Measurements from ENCODE around the gene KRT7. TPM values are rescaled to one million over a fixed set of nuclear protein-coding genes. Genes with fewer than 3 reads are reported as not detected.

KRT7 gene
- total RNA-seq, 2 donors from 2014 or later, result 24.1 to 105 TPM

DNA sequence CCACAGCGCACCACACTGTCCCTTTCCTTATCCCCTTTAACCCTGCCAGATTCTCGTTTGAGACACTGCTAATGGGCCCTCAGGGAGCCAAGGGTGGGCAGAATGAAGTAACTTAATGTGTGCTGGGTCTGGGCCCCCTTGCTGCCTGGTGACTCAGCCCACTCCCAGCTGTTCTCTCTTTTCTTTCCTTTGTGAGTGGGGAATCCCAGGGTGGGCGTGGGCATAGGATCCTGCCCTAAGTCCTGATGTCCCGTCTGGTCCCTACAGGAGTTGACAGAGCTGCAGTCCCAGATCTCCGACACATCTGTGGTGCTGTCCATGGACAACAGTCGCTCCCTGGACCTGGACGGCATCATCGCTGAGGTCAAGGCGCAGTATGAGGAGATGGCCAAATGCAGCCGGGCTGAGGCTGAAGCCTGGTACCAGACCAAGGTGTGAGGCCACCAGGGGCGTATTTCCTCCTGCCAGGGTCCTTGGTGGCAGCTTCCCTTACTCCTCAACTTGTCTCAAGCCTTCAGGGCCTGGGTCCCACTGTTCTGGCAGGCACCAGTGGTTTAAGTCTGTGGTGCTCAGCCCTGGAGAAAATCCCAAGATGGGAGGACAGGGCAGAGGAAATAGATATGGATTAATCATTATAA is 8.3 kb downstream of the KRT7 start:
- DNase-seq (ENCODE audit: low spot score) (no peak), ATAC-seq (ENCODE audit: insufficient number of reproducible peaks, low FRiP score, low read depth) (no peak)
- Histone ChIP-seq H3K4me1 (ENCODE audit: control insufficient read depth in 1 of 2, low read depth in 2 of 2) (peaks cover 20 to 26% of the 10 kb centered on the region in 2 donors), H3K9me3 (no peaks in the 10 kb centered on the region), H3K27me3 (replicated peaks; ENCODE audit: insufficient read depth) (no peaks in the 10 kb centered on the region), H3K4me3 (no peak overlapping the region), H3K36me3 (no peaks in the 10 kb centered on the region), H3K27ac (no peak overlapping the region)
- TF ChIP-seq, protein P1, sequence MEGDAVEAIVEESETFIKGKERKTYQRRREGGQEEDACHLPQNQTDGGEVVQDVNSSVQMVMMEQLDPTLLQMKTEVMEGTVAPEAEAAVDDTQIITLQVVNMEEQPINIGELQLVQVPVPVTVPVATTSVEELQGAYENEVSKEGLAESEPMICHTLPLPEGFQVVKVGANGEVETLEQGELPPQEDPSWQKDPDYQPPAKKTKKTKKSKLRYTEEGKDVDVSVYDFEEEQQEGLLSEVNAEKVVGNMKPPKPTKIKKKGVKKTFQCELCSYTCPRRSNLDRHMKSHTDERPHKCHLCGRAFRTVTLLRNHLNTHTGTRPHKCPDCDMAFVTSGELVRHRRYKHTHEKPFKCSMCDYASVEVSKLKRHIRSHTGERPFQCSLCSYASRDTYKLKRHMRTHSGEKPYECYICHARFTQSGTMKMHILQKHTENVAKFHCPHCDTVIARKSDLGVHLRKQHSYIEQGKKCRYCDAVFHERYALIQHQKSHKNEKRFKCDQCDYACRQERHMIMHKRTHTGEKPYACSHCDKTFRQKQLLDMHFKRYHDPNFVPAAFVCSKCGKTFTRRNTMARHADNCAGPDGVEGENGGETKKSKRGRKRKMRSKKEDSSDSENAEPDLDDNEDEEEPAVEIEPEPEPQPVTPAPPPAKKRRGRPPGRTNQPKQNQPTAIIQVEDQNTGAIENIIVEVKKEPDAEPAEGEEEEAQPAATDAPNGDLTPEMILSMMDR (IDR thresholded peaks at IDR 0.05), result no peak

DNA sequence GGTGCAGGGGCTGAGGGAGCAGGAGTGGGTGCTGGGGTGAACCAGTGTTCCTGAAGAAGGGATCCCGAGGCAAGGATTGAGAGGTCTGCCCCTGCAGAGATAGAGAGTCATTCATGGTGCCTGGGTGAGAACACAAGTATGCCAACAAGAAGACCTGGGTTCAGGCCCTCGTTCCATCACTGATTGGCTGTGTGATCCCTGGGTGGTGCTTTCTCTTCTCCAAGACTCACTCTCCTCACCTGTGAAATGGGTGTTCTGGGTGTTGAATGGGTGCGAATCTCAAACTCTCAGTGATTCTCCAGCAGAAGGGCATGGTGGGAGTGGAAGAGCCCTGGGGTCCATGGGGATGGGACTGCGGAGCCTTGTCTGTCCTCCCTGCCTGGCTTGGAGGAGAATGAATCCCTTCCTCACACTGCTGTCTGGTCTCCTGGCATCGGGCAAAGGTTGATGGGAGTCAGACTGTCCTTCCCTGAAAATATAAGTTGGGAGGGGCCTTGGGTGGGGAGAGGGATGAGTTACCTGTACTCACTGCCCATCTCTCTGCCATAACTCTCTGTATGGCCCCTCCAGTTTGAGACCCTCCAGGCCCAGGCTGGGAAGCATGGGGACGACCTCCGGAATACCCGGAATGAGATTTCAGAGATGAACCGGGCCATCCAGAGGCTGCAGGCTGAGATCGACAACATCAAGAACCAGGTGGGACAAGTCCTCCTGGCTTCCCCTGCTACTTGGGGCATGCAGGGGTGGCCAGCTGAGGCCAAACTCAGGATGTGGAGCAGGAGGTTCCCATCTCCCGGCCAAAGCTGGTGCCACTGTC is 9.6 kb downstream of the KRT7 start:
- TF ChIP-seq, protein P1 (IDR thresholded peaks at IDR 0.05), result no peak
- no peaks in the 10 kb centered on the region for H3K9me3 ChIP-seq
- ATAC-seq (ENCODE audit: insufficient number of reproducible peaks, low FRiP score, low read depth), result no peak
- no peak overlapping the region for H3K4me3 ChIP-seq
- peaks cover 31 to 39% of the 10 kb centered on the region in 2 donors for H3K4me1 ChIP-seq (ENCODE audit: control insufficient read depth in 1 of 2, low read depth in 2 of 2)
- H3K27me3 ChIP-seq (replicated peaks; ENCODE audit: insufficient read depth), result no peaks in the 10 kb centered on the region
- DNase-seq (ENCODE audit: low spot score), result no peak
- peak overlapping the region in 1 of 2 donors; percentile 86 for H3K27ac ChIP-seq
- no peaks in the 10 kb centered on the region for H3K36me3 ChIP-seq

DNA sequence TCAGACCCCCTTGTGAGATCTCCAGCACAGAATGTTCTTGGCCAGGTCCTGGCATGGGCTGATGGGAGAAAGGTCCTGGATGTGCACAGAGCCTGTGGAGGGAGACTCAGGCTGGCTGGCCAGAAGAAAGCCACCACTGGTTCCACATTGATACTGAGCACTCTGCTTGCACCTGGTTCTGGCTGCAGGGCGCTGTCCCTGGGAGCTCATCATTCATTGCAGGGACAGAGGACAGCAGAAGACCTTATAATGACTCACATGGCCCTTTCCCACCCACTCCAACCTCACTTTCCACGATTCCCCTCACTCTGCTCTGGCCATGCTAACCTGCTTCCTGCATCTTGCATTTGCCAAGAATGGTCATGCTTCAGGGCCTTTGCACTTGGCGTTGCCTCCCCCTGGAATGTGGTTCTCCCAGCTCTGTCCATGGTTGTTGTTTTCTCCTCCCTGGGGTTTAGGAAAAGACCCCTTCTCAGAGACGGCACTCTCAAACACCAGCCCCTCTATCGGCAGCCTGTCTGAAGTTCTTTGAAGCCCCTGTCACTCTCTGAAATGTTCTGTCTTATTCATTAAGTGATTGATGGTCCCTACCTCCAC is 10.3 kb downstream of the KRT7 start:
- no peak for DNase-seq (ENCODE audit: low spot score)
- peak; percentile 16 for ATAC-seq (ENCODE audit: insufficient number of reproducible peaks, low FRiP score, low read depth)

DNA sequence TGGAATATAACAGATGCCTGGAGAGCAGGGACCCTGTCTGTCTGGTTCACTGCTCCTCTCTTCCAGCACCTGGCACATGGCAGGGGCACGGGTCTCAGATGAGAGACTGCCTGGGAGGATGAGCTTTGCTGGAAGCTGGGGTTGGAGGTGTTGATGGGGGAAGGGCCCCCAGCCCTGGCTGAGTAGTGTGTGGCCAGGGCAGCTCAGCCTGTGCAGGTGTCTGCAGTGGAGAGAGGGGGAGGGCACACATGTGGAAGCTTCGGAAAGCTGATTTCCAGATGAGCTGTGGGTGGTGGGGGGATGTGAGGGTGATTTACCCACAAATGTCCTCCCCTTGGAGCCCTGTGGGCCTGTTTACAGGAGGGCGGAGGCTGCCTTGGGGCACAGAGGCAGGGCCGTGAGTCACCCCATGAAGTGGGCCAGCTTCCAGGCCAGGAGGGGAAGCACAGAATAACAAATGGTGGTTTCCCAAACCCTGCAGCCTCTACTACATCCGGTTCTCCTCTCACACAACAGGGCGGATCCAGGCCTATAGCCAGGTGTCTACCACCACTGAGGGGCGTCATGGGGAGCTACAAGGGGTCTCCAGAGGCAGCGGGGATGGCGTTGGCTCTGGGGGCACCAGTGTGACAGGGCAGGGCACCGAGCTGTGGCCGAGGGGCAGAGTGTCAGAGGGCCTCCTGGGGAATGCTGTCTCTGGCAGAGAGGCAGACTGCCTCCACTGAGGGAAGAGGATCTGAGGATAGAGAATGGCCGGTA is 11.0 kb downstream of the KRT7 start:
- Histone ChIP-seq H3K4me1 (ENCODE audit: control insufficient read depth in 1 of 2, low read depth in 2 of 2) (peaks cover 44 to 53% of the 10 kb centered on the region in 2 donors), H3K36me3 (no peaks in the 10 kb centered on the region), H3K27me3 (replicated peaks; ENCODE audit: insufficient read depth) (no peaks in the 10 kb centered on the region), H3K9me3 (no peaks in the 10 kb centered on the region), H3K27ac (peak overlapping the region; percentile 80 to 86), H3K4me3 (peak overlapping the region; percentile 29)
- TF ChIP-seq, protein P1 (IDR thresholded peaks at IDR 0.05), result no peak
- DNase-seq (ENCODE audit: low spot score), result peak; percentile 75
- ATAC-seq (ENCODE audit: insufficient number of reproducible peaks, low FRiP score, low read depth), result peak; percentile 84

More for the DNA sequence above, 10.3 kb downstream of the KRT7 start:
- peaks cover 38 to 46% of the 10 kb centered on the region in 2 donors for H3K4me1 ChIP-seq (ENCODE audit: control insufficient read depth in 1 of 2, low read depth in 2 of 2)
- H3K9me3 ChIP-seq, result no peaks in the 10 kb centered on the region
- H3K4me3 ChIP-seq, result no peak overlapping the region
- TF ChIP-seq, protein P1 (IDR thresholded peaks at IDR 0.05), result no peak
- peak overlapping the region; percentile 80 to 86 for H3K27ac ChIP-seq
- H3K36me3 ChIP-seq, result no peaks in the 10 kb centered on the region
- no peaks in the 10 kb centered on the region for H3K27me3 ChIP-seq (replicated peaks; ENCODE audit: insufficient read depth)

Measured in thoracic aorta (tissue), 2 donors.